ENCODE measurements around the gene CACNA2D3. TPM values are rescaled to one million over a fixed set of nuclear protein-coding genes. Genes with fewer than 3 reads are reported as not detected.

Gene CACNA2D3
- total and polyA plus RNA-seq, 2 experiments from 2014 or later = 1.1 to 2.5 TPM

DNA sequence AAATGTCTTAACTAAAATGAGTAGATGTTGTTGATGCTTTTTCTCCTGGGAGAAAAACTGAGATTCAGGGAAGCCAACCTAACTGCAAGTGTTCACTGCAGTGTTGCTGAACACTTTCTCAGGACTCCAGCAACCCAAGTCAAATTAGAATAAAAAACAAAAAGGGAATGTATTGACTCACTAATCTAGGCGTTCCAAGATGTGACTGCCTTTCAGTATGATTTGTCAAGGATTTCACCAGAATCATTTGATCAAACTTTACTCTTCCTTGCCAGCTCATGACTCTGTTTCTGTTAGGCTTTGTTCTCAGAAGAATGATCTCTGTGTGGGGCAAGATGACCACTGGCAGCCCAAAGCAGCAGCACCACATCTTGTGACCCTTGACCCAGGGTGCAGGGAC lies 364.0 kb downstream of the CACNA2D3 start:
- no peak overlapping the region for H2AFZ ChIP-seq
- H3K27me3 ChIP-seq = no peaks in the 10 kb centered on the region
- H3K9me3 ChIP-seq (ENCODE audit: low read depth) = no peaks in the 10 kb centered on the region
- H4K20me1 ChIP-seq (ENCODE audit: insufficient read depth, poor library complexity, severe bottlenecking) = no peaks in the 10 kb centered on the region
- H3K27ac ChIP-seq = no peak overlapping the region
- no peaks in the 10 kb centered on the region for H3K79me2 ChIP-seq
- H3K4me2 ChIP-seq = no peak overlapping the region
- H3K4me3 ChIP-seq = no peak overlapping the region
- H3K36me3 ChIP-seq (replicated peaks; ENCODE audit: insufficient read depth, low read depth) = no peaks in the 10 kb centered on the region
- DNase-seq (ENCODE audit: low spot score) = no peak
- 83% methylated on average over 1 of the region's 1 CpG for WGBS (ENCODE audit: low lambda C conversion rate, missing lambda C conversion rate)
- no peaks in the 10 kb centered on the region for H3K9me2 ChIP-seq (replicated peaks; ENCODE audit: insufficient read depth)
- no peaks in the 10 kb centered on the region for H3K4me1 ChIP-seq (ENCODE audit: insufficient read depth)
- no peak for TF ChIP-seq EZH2phosphoT487 (IDR thresholded peaks at IDR 0.05; ENCODE audit: low read depth, severe bottlenecking, unreplicated experiment)
- TF ChIP-seq, protein P1, sequence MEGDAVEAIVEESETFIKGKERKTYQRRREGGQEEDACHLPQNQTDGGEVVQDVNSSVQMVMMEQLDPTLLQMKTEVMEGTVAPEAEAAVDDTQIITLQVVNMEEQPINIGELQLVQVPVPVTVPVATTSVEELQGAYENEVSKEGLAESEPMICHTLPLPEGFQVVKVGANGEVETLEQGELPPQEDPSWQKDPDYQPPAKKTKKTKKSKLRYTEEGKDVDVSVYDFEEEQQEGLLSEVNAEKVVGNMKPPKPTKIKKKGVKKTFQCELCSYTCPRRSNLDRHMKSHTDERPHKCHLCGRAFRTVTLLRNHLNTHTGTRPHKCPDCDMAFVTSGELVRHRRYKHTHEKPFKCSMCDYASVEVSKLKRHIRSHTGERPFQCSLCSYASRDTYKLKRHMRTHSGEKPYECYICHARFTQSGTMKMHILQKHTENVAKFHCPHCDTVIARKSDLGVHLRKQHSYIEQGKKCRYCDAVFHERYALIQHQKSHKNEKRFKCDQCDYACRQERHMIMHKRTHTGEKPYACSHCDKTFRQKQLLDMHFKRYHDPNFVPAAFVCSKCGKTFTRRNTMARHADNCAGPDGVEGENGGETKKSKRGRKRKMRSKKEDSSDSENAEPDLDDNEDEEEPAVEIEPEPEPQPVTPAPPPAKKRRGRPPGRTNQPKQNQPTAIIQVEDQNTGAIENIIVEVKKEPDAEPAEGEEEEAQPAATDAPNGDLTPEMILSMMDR (IDR thresholded peaks at IDR 0.05; ENCODE audit: poor library complexity) = no peak
- TF ChIP-seq EZH2 (IDR thresholded peaks at IDR 0.05; ENCODE audit: borderline replicate concordance) = no peak

DNA sequence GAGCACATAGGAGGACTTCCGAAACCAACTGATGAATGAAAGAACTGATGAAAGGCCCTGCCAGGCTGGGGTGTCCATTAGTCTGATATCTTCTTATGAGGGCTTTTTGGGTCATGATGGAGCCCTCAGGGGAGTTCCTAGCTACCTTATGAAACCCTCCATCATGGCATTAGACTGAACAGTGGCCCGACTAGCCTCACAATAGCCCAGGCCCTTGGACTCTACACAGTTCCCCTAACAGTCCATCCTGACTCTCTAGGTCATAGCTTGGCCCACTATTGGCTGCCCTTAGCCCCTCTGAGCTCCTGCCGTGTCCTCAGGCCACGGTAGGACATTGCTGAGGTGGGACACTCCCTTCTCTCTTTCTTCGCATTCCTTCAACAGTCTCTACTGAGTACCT lies 365.9 kb downstream of the CACNA2D3 start:
- Histone ChIP-seq H3K79me2 (no peaks in the 10 kb centered on the region), H3K9me3 (ENCODE audit: low read depth) (no peaks in the 10 kb centered on the region), H2AFZ (no peak overlapping the region), H3K27ac (no peak overlapping the region), H3K4me2 (no peak overlapping the region), H3K4me3 (no peak overlapping the region), H4K20me1 (ENCODE audit: insufficient read depth, poor library complexity, severe bottlenecking) (no peaks in the 10 kb centered on the region), H3K36me3 (replicated peaks; ENCODE audit: insufficient read depth, low read depth) (no peaks in the 10 kb centered on the region), H3K4me1 (ENCODE audit: insufficient read depth) (no peaks in the 10 kb centered on the region), H3K9me2 (replicated peaks; ENCODE audit: insufficient read depth) (no peaks in the 10 kb centered on the region), H3K27me3 (no peaks in the 10 kb centered on the region)
- TF ChIP-seq EZH2 (IDR thresholded peaks at IDR 0.05; ENCODE audit: borderline replicate concordance) (no peak), EZH2phosphoT487 (IDR thresholded peaks at IDR 0.05; ENCODE audit: low read depth, severe bottlenecking, unreplicated experiment) (no peak)
- TF ChIP-seq, protein P1 (IDR thresholded peaks at IDR 0.05; ENCODE audit: poor library complexity) = no peak
- DNase-seq (ENCODE audit: low spot score) = no peak
- WGBS (ENCODE audit: low lambda C conversion rate, missing lambda C conversion rate) = 96% methylated on average over 5 of the region's 5 CpGs

DNA sequence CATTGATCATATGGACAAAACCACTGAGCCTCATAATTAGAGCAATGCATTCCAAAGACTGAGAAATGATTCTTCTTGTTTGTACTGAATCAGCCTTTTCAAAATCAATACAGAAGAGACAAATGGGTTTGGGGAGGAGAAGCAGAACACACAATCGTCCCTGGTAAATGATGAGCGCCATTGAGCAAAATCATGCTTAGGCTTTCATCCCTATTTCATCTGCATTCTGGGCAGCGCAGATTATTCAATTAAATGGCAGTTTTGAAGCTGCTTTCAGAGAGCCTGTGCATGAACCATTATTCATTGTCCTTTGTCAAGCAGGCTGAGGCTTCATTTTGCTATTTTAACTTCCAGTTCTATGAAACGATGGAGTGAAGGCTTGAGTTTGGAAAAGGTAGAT lies 371.9 kb downstream of the CACNA2D3 start:
- no peak for TF ChIP-seq EZH2phosphoT487 (IDR thresholded peaks at IDR 0.05; ENCODE audit: low read depth, severe bottlenecking, unreplicated experiment)
- TF ChIP-seq, protein P1 (IDR thresholded peaks at IDR 0.05; ENCODE audit: poor library complexity) = no peak
- no peak for TF ChIP-seq EZH2 (IDR thresholded peaks at IDR 0.05; ENCODE audit: borderline replicate concordance)
- H3K27me3 ChIP-seq = no peaks in the 10 kb centered on the region
- no peak overlapping the region for H3K4me2 ChIP-seq
- H3K79me2 ChIP-seq = no peaks in the 10 kb centered on the region
- peaks cover 4% of the 10 kb centered on the region for H3K9me3 ChIP-seq (ENCODE audit: low read depth)
- no peak overlapping the region for H3K27ac ChIP-seq
- H3K9me2 ChIP-seq (replicated peaks; ENCODE audit: insufficient read depth) = no peaks in the 10 kb centered on the region
- 96% methylated on average over 4 of the region's 4 CpGs for WGBS (ENCODE audit: low lambda C conversion rate, missing lambda C conversion rate)
- H3K4me1 ChIP-seq (ENCODE audit: insufficient read depth) = no peaks in the 10 kb centered on the region
- H3K4me3 ChIP-seq = no peak overlapping the region
- DNase-seq (ENCODE audit: low spot score) = no peak
- H4K20me1 ChIP-seq (ENCODE audit: insufficient read depth, poor library complexity, severe bottlenecking) = no peaks in the 10 kb centered on the region
- H2AFZ ChIP-seq = no peak overlapping the region
- no peaks in the 10 kb centered on the region for H3K36me3 ChIP-seq (replicated peaks; ENCODE audit: insufficient read depth, low read depth)

DNA sequence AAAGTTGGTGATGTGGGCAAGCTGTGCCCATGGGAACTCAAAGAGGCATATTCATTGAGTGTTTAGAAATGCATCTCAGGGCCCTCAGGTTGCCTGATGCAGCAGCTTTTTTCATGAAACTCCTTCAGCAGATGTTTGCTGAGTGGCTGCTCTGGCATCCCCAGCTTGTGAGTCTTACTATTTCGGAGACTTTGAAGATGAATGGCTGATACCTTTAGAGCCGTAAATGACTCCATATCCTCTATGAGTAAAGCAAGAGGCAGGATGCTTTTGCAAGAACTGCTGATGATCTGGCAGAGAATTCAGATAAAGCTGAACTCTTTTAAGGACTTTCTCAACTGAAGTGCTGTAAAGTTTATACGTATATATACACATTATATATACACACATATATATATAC lies 384.3 kb downstream of the CACNA2D3 start:
- TF ChIP-seq EZH2phosphoT487 (IDR thresholded peaks at IDR 0.05; ENCODE audit: low read depth, severe bottlenecking, unreplicated experiment) = no peak
- TF ChIP-seq, protein P1 (IDR thresholded peaks at IDR 0.05; ENCODE audit: poor library complexity) = no peak
- TF ChIP-seq EZH2 (IDR thresholded peaks at IDR 0.05; ENCODE audit: borderline replicate concordance) = no peak
- WGBS (ENCODE audit: low lambda C conversion rate, missing lambda C conversion rate) = 58% methylated on average over 3 of the region's 3 CpGs

More for the DNA sequence above, 384.3 kb downstream of the CACNA2D3 start:
- Histone ChIP-seq H2AFZ (no peak overlapping the region), H3K36me3 (replicated peaks; ENCODE audit: insufficient read depth, low read depth) (no peaks in the 10 kb centered on the region), H3K4me1 (ENCODE audit: insufficient read depth) (no peaks in the 10 kb centered on the region), H3K79me2 (no peaks in the 10 kb centered on the region), H3K27me3 (no peaks in the 10 kb centered on the region), H3K4me3 (no peak overlapping the region), H3K9me3 (ENCODE audit: low read depth) (no peaks in the 10 kb centered on the region), H3K4me2 (no peak overlapping the region), H4K20me1 (ENCODE audit: insufficient read depth, poor library complexity, severe bottlenecking) (no peaks in the 10 kb centered on the region), H3K27ac (peak overlapping the region; percentile 16), H3K9me2 (replicated peaks; ENCODE audit: insufficient read depth) (no peaks in the 10 kb centered on the region)
- DNase-seq (ENCODE audit: low spot score) = peak; percentile 7

All from hepatocyte (in vitro differentiated cells).